Activated CD8-positive, alpha-beta memory T cell treated with anti-CD3 and anti-CD28 coated beads for 1 hour (primary cell): ENCODE measurements around the gene ATRN.
"Not testable (repeated sequence)": the region's sequence is repeated elsewhere in the genome, so short reads cannot be mapped to it uniquely, and the experiment has no call there.

ENCODE experiments used
- DNase-seq, 2 donors: peaks; one replicate each; pipeline ENCODE4 v3.0.0-alpha.2; 2020; ENCODE audit warnings: low read depth in 1 of 2; ENCODE audit errors: extremely low read depth in 1 of 2

ATRN gene

GRCh38 chr20:3465301-3465700 lies 5.5 kb upstream of the ATRN start:
- DNase-seq: no peak

DNA sequence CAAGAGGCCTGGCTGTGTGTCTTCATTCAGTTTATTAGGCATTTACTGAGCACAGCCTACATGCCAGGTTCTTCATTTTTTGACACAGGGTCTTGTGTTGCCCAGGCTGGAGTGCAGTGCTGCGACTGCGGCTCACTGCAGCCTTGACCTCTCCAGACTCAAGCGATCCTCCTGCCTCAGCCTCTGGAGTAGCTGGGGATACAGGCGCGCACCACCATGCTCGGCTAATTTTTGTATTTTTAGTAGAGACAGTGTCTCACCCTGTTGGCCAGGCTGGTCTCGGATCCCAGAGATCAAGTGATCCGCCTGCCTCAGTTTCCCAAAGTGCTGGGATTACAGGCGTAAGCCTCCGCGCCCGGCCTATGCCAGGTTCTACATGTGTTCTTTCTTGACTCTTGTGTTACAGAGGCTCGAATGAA lies 601 bp upstream of the ATRN start:
- DNase-seq: no peak

DNA sequence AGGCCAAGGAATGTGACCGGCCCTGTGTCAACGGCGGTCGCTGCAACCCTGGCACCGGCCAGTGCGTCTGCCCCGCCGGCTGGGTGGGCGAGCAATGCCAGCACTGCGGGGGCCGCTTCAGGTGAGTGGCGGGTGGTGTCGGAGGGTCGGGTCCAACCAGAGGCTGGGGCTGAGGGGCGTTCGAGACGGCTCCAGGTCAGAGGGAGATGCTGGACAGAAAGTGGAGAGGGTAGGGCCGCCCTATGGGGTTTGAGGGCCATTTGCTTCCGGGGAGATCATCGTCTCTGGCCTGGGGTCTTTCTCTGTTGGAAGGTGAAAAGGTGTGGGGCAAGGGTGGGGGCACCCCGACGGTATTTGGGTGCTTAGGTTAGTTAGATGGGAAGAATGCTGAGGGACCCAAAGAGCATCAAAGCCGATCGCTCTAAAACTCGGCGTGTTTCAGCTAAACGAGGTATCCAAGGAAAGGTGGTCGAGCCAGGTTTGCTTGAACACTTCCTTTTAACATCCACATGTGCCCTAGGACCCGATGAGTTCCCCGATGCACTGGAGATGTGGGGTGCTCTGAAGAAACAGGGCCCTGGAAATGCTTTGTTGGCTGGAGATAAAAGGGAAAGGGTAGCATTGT lies 691 bp downstream of the ATRN start:
- DNase-seq: no peak

DNA sequence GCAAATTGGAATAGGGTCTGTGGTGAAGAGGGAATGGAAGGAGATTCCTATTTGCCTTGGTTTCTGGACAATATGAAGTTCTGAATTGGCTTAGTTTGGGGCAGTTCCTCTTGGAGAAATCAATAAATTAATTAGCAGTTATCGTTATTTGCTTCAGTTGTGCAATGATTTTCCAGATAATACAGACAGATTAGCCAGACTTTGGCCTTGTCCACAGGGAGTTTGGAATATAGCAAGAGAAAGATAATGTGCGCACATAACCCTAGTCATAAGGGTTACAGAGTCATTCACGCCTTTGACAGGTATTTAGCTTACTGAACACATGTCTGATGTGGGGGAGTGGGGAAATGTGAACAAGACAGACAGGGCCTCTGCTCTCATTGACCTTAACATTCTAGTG lies 1.3 kb downstream of the ATRN start:
- no peak for DNase-seq

DNA sequence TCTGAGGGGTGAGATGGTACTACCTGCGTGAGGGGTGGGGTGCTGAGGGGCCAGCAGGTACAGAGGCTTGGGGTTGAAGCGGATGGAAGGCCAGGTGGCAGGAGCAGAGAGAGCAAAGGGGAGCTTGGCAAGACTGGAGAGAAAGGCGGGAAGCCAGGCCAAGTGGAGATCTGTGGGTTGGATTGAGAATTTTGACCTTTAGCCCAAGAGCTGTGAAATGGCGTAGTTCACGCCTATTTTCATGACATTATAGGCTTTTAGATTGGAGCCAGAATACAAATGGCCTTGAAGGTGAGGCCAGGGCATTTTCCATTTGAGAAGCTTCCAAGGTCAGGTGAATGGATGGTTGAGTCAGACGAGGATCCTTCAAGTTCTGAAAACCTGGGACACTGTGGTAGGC lies 2.5 kb downstream of the ATRN start:
- no peak for DNase-seq

GRCh38 chr20:3473944-3474343 lies 3.1 kb downstream of the ATRN start:
- DNase-seq: no peak

DNA sequence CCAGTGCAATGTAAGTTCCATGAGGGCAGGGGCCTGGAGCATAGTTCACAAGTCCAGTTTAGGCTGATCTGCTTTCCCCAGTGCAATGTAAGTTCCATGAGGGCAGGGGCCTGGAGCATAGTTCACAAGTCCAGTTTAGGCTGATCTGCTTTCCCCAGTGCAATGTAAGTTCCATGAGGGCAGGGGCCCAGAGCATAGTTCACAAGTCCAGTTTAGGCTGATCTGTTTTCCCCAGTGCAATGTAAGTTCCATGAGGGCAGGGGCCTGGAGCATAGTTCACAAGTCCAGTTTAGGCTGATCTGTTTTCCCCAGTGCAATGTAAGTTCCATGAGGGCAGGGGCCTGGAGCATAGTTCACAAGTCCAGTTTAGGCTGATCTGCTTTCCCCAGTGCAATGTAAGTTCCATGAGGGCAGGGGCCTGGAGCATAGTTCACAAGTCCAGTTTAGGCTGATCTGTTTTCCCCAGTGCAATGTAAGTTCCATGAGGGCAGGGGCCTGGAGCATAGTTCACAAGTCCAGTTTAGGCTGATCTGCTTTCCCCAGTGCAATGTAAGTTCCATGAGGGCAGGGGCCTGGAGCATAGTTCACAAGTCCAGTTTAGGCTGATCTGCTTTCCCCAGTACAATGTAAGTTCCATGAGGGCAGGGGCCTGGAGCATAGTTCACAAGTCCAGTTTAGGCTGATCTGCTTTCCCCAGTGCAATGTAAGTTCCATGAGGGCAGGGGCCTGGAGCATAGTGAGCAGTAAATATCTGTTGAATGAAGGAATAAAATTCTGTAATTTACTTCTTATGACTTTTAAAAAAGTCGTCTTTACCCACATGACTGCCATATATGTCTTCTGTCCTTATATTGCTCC lies 6.4 kb downstream of the ATRN start:
- not testable (repeated sequence) for DNase-seq

GRCh38 chr20:3477861-3478544 lies 7.2 kb downstream of the ATRN start:
- DNase-seq: no peak

DNA sequence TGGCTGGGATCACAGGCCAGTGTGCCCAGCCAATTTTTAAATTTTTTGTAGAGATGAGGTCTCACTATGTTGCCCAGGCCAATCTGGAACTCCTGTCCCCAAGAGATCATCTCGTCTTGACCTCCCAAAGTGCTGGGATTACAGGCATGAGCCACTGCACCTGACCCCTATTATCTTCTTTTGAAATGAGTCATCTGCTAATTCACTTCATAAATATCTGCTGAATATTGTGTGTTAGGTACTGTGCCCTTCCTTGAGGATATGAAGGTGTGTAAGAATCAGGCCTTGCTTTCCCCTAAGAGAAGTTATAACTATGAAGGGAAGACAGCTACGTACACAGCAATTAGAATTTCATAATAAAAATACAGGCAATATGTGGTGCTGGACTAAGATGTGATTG lies 8.2 kb downstream of the ATRN start:
- DNase-seq: no peak

DNA sequence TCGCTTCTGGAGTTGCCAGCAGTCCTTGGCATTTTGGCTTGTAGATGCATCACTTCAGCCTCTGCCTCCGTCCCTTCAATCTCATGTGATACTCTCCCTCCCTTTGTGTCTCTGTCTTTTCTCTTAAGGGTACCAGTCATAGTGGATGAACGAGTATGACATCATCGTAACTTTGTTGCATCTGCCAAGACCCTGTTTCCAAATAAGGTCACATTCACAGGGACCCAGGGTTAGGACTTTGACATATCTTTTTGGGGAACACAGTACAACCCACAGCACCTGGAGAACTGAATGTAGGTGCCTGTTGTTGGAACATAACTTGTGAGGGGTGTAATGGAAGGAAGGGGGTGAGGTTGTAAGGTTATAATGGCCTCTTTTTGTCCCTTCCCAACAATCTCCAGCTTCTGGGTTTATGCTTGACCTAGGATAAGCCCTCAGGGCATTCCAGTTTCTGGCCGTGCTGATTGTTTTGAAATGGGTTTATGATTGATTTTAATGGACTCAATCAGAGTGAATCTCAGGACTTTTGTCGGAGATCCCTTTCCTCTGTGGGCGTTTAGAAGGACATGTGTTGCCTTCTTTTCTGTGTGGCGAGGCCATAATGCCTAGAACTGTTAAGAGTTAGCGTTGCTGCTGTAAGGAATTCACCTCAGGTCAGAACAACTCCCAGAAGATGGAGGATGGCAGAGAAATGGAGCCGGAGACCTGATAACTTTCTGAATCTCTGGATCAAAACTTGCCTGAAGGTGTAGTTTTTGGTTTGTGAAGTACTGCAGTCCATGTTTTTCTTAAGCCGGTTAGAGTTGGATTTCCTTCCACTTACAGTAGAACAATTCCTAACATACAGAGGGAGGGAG lies 9.2 kb downstream of the ATRN start:
- no peak for DNase-seq

- DNase-seq: no peak
Measured at GRCh38 chr20:3483309-3483708, 12.5 kb downstream of the ATRN start.

GRCh38 chr20:3483784-3484183 lies 13.0 kb downstream of the ATRN start:
- DNase-seq: no peak

GRCh38 chr20:3485913-3486312 lies 15.1 kb downstream of the ATRN start:
- DNase-seq: no peak

DNA sequence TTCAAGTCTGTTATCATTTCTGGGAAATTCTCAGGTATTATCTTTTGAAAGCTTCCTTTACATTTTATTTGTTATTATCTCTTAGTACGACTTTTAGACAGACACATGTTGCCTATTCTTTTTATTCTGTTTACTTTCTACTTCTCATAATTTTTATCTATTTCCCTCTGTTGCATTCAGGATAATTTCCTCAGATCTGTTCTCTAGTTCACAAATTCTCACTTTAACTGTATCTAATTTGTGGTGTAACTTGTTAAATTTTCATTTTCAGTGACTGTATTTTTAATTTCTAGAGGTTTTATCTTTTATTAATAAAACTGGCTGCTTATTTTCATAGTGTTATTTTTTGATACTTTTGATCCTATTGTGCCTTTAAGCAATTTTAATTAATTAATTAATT lies 16.0 kb downstream of the ATRN start:
- no peak for DNase-seq

- no peak for DNase-seq
Measured at GRCh38 chr20:3492669-3493068, 21.9 kb downstream of the ATRN start.

- no peak for DNase-seq
Measured at GRCh38 chr20:3494218-3494617, 23.4 kb downstream of the ATRN start.

DNA sequence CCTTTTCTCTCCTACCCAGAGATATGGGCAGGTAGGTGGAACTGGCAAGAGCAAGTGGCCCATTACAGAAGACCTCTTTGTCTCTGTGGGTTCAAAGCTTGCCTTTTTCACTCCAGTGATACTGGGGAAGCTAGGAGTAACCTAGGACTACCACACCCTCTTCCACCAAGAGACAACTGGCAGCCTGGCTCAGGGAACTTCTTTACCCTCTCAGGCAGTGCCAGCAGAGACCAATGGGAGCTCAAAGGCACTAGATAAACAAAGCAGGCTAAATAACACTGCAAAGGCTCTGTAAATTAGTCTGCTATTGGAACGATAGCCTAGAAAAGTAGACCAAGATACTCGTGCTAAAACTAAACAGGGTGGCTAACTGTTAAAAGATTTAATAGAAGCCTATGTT lies 32.1 kb downstream of the ATRN start:
- DNase-seq: no peak

DNA sequence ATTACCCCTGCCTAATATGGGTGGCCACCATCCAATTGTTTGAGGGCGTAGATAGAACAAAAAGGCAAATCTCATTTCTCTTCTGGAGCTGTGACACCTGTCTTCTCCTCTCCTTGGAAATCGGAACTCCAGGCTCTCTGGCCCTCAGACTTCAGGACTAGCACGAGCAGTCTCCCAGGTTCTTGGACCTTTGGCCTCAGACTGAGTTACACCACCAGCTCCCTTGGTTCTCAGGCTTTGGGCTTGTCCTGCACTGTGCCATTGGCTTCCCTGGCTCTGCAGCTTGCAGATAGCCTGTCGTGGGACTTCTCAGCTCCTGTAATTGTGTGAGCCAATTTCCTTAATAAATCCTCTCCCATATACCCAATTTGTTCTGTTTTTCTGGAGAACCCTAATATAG lies 34.3 kb downstream of the ATRN start:
- no peak for DNase-seq

DNA sequence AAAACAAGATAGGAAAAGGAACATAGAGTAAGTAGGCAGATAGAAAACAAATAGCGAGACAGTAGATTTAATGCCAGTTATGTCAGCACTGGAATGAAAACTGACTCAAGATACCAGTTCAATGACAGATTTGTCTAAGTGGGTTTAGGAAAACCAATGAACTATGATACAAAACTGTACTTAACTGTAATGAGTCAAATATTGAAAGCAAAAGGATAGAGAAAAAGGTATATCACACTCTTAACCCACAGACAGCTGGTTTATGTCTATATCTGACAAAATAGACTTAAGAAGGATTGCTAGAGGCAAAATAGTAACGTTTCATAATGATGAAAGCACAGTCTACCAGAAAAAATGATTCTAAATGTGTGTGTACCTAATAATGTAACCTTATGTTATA lies 38.2 kb downstream of the ATRN start:
- no peak for DNase-seq

DNA sequence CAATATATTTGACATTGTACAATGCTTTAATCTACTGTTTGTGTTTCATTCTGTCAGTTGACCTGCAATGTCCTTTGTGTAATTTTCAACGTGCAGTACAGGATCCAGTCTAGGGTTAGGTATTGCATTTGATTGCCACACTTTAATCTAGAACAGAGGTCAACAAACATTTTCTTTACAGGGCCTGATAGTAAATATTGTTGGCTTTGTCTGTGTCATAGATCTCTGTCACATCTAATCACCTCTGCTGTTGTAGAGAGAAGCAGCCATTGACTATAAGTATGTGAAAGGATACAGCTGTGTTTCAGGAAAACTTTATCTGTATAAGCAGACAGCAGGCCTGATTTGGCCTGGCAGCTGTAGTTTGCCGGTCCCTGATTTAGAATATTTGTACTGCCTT lies 39.3 kb downstream of the ATRN start:
- no peak for DNase-seq

- not testable (repeated sequence) for DNase-seq
Measured at GRCh38 chr20:3512239-3512638, 41.4 kb downstream of the ATRN start.
